ENCODE data around the gene CASP10. TPM values are rescaled to one million over a fixed set of nuclear protein-coding genes. Genes with fewer than 3 reads are reported as not detected.
A peak's percentile ranks its signal among the peaks of the same experiment; 100 is the strongest.
"Not testable (repeated sequence)": the region's sequence is repeated elsewhere in the genome, so short reads cannot be mapped to it uniquely, and the experiment has no call there.

CASP10 gene, protein sequence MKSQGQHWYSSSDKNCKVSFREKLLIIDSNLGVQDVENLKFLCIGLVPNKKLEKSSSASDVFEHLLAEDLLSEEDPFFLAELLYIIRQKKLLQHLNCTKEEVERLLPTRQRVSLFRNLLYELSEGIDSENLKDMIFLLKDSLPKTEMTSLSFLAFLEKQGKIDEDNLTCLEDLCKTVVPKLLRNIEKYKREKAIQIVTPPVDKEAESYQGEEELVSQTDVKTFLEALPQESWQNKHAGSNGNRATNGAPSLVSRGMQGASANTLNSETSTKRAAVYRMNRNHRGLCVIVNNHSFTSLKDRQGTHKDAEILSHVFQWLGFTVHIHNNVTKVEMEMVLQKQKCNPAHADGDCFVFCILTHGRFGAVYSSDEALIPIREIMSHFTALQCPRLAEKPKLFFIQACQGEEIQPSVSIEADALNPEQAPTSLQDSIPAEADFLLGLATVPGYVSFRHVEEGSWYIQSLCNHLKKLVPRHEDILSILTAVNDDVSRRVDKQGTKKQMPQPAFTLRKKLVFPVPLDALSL
- polyA plus RNA-seq: 19.9 TPM
- long read RNA-seq, donor 1: 0 reads
- long read RNA-seq, donor 2, full-length matches to known transcripts: 4 of 4 reads
- long read RNA-seq, donor 2, partial matches to known transcripts: 0 of 4 reads
- long read RNA-seq, donor 2, other reads (novel, unspliced or antisense): 0 of 4 reads
- long read RNA-seq, donor 3: 0 reads
- long read RNA-seq, donor 4: 0 reads
- long read RNA-seq, donor 5, full-length matches to known transcripts: 1 of 1 reads
- long read RNA-seq, donor 5, partial matches to known transcripts: 0 of 1 reads
- long read RNA-seq, donor 5, other reads (novel, unspliced or antisense): 0 of 1 reads
- long read RNA-seq, donor 6, full-length matches to known transcripts: 5 of 33 reads
- long read RNA-seq, donor 6, partial matches to known transcripts: 28 of 33 reads
- long read RNA-seq, donor 6, other reads (novel, unspliced or antisense): 0 of 33 reads
- long read RNA-seq, donor 7: 0 reads
- long read RNA-seq, donor 8, full-length matches to known transcripts: 3 of 12 reads
- long read RNA-seq, donor 8, partial matches to known transcripts: 9 of 12 reads
- long read RNA-seq, donor 8, other reads (novel, unspliced or antisense): 0 of 12 reads
- long read RNA-seq, donor 9, full-length matches to known transcripts: 4 of 4 reads
- long read RNA-seq, donor 9, partial matches to known transcripts: 0 of 4 reads
- long read RNA-seq, donor 9, other reads (novel, unspliced or antisense): 0 of 4 reads
- long read RNA-seq, donor 10, full-length matches to known transcripts: 4 of 4 reads
- long read RNA-seq, donor 10, partial matches to known transcripts: 0 of 4 reads
- long read RNA-seq, donor 10, other reads (novel, unspliced or antisense): 0 of 4 reads
- long read RNA-seq, donor 11, full-length matches to known transcripts: 2 of 2 reads
- long read RNA-seq, donor 11, partial matches to known transcripts: 0 of 2 reads
- long read RNA-seq, donor 11, other reads (novel, unspliced or antisense): 0 of 2 reads

DNA sequence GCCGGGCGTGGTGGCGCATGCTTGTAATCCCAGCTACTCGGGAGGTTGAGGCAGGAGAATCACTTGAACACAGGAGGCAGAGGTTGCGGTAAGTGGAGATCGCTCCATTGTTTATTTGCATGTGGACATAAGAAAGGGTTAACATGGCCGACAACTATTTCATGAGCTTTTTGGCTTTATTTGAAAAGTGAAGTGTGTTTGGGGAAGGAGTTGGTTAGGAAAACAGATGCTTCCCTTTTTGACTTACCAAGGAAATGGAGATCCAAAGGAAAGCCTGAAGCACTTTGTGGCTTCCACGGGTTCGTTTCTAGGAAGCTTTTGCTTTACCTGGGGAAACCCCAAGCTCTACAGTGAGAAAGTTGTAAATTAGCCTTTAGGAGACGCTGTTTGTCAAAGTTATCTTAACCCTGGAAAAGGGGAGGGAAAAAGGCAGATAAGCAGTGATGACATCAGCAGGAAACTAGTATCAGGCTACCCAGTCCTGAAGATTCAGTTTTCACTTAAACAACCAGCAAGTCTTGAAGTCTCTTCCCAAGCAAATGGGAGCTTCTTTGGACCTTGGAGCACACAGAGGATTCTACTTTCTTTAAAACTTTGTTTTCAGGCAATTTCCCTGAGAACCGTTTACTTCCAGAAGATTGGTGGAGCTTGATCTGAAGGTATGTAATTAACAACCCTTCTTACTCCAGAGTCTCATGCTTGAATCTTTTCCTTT, at the start of gene CASP10:
Gene CASP10 (plus strand): TSS at position 492 of the 715 bp plus-strand sequence. CDS start 2,637 bp downstream, outside the sequence.
- WGBS (ENCODE audit: insufficient coverage, low lambda C conversion rate): 4% methylated on average over 4 of the region's 11 CpGs
- peaks cover 6% of the 10 kb centered on the region for H3K4me1 ChIP-seq (ENCODE audit: control insufficient read depth, insufficient read depth, low read length)
- peak within 1 kb of the TSS; percentile 41 for H3K4me3 ChIP-seq (ENCODE audit: low read length)
- DNase-seq: peak; percentile 86 to 94
- peaks cover 8% of the 10 kb centered on the region for H3K9me3 ChIP-seq (ENCODE audit: control insufficient read depth, low read depth, low read length)
- H3K27me3 ChIP-seq (ENCODE audit: control insufficient read depth, insufficient read depth, low read length): no peaks in the 10 kb centered on the region
- H3K36me3 ChIP-seq (ENCODE audit: control insufficient read depth, insufficient read depth, low read length): peaks cover 4% of the 10 kb centered on the region
- peak within 1 kb of the TSS; percentile 52 for H3K27ac ChIP-seq (ENCODE audit: low read length)

DNA sequence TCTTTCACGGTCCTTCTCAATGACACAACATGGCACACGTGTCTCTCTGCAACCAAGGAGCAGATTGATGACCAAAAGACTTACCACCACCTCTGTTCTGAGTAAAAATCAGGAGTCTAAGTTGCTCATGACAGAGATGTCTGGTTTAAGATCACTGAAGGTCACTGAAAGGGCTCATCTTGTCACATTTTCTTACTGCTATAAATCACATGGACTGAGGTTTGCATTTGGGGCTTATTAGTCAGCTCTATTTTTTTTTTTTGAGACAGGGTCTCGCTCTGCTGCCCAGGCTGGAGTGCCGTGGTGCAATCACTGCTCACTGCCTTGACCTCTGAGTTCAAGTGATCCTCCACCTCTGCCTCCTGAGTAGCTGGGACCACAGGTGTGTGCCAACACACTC, 47.6 kb upstream of the CASP10 start:
- Histone ChIP-seq H3K4me1 (ENCODE audit: control insufficient read depth, insufficient read depth, low read length) (peaks cover 18% of the 10 kb centered on the region), H3K36me3 (ENCODE audit: control insufficient read depth, insufficient read depth, low read length) (peaks cover 66% of the 10 kb centered on the region), H3K27me3 (ENCODE audit: control insufficient read depth, insufficient read depth, low read length) (no peaks in the 10 kb centered on the region), H3K27ac (ENCODE audit: low read length) (no peak overlapping the region), H3K9me3 (ENCODE audit: control insufficient read depth, low read depth, low read length) (no peaks in the 10 kb centered on the region), H3K4me3 (ENCODE audit: low read length) (no peak overlapping the region)
- 100% methylated on average over 1 of the region's 4 CpGs for WGBS (ENCODE audit: insufficient coverage, low lambda C conversion rate)
- DNase-seq: no peak

DNA sequence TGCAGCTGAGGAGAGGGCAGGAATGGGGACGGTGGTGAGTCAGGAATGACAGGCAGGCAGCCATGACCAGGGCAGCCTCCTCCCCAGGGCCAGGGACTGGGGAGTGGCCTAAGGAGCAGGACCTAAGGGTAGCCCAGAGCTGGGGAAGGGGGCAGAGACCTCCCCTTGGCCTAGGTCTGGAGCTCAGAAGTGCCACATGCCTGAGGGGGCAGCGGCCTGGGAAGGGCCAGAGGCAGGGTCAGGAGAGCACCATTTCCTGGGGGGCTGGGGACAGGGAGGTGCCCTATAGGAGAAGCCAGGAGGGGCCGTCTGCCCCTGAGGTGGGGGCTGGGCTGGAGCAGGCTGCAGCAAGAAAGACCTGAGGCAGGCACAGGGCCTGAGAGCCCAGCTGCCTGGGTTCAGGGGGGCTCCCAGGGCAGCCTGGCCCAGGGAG, 46.0 kb upstream of the CASP10 start:
- H3K4me3 ChIP-seq (ENCODE audit: low read length): no peak overlapping the region
- peaks cover 62% of the 10 kb centered on the region for H3K36me3 ChIP-seq (ENCODE audit: control insufficient read depth, insufficient read depth, low read length)
- no CpG with 5 or more reads among the region's 3 CpGs for WGBS (ENCODE audit: insufficient coverage, low lambda C conversion rate)
- H3K27ac ChIP-seq (ENCODE audit: low read length): no peak overlapping the region
- no peak for DNase-seq
- H3K9me3 ChIP-seq (ENCODE audit: control insufficient read depth, low read depth, low read length): no peaks in the 10 kb centered on the region
- no peaks in the 10 kb centered on the region for H3K27me3 ChIP-seq (ENCODE audit: control insufficient read depth, insufficient read depth, low read length)
- peaks cover 19% of the 10 kb centered on the region for H3K4me1 ChIP-seq (ENCODE audit: control insufficient read depth, insufficient read depth, low read length)

DNA sequence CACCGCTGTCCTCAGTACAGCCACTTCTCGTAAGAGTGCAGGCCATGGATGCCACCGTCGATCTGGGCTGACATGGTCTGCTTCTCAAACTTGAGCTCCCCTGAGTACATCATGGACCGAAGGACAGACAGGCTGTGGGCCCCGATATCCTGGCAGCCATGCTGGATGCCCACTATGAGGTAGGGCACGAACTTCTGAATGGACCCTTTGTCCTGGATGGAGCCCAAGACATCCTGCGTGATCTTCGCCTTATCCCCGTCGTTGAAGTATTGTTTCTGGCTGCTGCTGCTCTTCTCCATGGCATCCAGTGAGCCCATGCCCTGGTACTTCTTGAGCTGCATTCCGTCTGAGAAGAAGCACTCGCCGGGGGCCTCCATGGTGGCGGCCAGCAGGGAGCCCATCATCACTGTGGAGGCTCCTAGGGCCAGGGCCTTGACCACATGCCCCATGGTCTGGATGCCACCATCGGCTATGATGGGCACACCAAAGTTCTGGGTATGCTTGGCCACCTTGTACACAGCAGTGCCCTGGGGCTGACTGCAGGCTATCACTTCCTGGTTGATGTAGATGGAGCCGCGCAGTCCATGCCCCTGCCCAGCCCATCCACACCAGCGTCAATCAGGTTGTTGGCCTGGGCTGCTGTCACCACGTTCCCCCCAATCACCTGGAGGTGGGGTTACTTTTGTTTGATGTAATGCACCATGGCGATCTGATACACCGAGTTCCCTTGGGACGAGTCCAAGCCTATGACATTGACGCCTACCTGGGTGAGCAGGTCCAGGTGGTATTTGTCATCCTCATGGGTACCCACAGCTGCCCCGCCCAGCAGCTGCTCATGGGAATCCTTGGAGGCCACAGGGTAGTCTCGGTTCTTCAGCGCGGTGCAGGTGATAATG, 45.2 kb upstream of the CASP10 start:
- no peak overlapping the region for H3K4me3 ChIP-seq (ENCODE audit: low read length)
- no peaks in the 10 kb centered on the region for H3K9me3 ChIP-seq (ENCODE audit: control insufficient read depth, low read depth, low read length)
- DNase-seq: no peak
- peaks cover 21% of the 10 kb centered on the region for H3K4me1 ChIP-seq (ENCODE audit: control insufficient read depth, insufficient read depth, low read length)
- no peaks in the 10 kb centered on the region for H3K27me3 ChIP-seq (ENCODE audit: control insufficient read depth, insufficient read depth, low read length)
- no peak overlapping the region for H3K27ac ChIP-seq (ENCODE audit: low read length)
- peaks cover 62% of the 10 kb centered on the region for H3K36me3 ChIP-seq (ENCODE audit: control insufficient read depth, insufficient read depth, low read length)
- no CpG with 5 or more reads among the region's 28 CpGs for WGBS (ENCODE audit: insufficient coverage, low lambda C conversion rate)

DNA sequence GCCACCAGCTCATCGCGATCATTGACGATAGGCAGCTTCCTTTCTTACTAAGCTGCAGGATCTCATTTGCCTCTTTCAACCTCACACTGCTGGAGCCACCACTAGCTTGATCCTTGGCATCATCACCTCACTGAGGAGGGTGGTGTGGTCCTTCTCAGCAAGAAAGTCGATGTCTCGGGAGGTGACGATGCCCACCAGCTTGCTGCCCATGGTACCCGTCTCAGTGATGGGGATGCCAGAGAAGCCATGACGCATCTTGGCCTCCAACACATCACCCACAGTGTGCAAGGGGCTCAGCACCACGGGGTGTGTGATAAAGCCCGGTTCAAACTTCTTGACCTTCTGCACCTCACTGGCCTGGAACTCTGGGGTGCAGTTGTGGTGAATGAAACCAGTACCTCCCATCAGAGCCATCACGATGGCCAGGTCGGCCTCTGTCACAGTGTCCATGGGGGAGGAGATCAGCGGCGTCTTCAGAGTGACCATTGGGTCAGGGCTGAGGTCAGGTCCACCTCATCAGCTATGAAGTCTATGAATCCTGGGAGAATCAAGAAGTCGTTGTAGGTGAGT, 44.5 kb upstream of the CASP10 start:
- H3K9me3 ChIP-seq (ENCODE audit: control insufficient read depth, low read depth, low read length): no peaks in the 10 kb centered on the region
- H3K4me3 ChIP-seq (ENCODE audit: low read length): no peak overlapping the region
- H3K4me1 ChIP-seq (ENCODE audit: control insufficient read depth, insufficient read depth, low read length): peaks cover 24% of the 10 kb centered on the region
- peaks cover 60% of the 10 kb centered on the region for H3K36me3 ChIP-seq (ENCODE audit: control insufficient read depth, insufficient read depth, low read length)
- H3K27me3 ChIP-seq (ENCODE audit: control insufficient read depth, insufficient read depth, low read length): no peaks in the 10 kb centered on the region
- WGBS (ENCODE audit: insufficient coverage, low lambda C conversion rate): no CpG with 5 or more reads among the region's 15 CpGs
- no peak for DNase-seq
- peak overlapping the region; percentile 2 for H3K27ac ChIP-seq (ENCODE audit: low read length)

DNA sequence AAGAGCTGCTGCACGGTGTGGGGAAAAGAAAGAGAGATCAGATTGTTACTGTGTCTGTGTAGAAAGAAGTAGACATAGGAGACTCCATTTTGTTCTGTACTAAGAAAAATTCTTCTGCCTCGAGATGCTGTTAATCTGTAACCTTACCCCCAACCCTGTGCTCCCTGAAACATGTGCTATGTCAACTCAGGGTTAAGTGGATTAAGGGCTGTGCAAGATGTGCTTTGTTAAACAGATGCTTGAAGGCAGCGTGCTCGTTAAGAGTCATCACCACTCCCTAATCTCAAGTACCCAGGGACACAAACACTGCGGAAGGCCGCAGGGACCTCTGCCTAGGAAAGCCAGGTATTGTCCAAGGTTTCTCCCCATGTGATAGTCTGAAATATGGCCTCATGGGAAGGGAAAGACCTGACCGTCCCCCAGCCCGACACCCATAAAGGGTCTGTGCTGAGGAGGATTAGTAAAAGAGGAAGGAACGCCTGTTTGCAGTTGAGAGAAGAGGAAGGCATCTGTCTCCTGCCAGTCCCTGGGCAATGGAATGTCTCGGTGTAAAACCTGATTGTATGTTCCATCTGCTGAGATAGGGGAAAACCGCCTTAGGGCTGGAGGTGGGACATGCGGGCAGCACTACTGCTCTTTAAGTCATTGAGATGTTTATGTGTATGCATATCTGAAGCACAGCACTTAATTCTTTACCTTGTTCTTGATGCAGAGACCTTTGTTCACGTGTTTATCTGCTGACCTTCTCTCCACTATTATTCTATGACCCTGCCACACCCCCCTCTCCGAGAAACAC, 43.8 kb upstream of the CASP10 start:
- H3K4me3 ChIP-seq (ENCODE audit: low read length); H3K9me3 ChIP-seq (ENCODE audit: control insufficient read depth, low read depth, low read length); H3K27me3 ChIP-seq (ENCODE audit: control insufficient read depth, insufficient read depth, low read length): not testable (repeated sequence)
- 60% methylated on average over 1 of the region's 14 CpGs for WGBS (ENCODE audit: insufficient coverage, low lambda C conversion rate)
- Histone ChIP-seq H3K27ac (ENCODE audit: low read length) (peak overlapping the region; percentile 60), H3K4me1 (ENCODE audit: control insufficient read depth, insufficient read depth, low read length) (peaks cover 31% of the 10 kb centered on the region), H3K36me3 (ENCODE audit: control insufficient read depth, insufficient read depth, low read length) (peaks cover 63% of the 10 kb centered on the region)
- peak in 1 of 2 donors; percentile 60 for DNase-seq

DNA sequence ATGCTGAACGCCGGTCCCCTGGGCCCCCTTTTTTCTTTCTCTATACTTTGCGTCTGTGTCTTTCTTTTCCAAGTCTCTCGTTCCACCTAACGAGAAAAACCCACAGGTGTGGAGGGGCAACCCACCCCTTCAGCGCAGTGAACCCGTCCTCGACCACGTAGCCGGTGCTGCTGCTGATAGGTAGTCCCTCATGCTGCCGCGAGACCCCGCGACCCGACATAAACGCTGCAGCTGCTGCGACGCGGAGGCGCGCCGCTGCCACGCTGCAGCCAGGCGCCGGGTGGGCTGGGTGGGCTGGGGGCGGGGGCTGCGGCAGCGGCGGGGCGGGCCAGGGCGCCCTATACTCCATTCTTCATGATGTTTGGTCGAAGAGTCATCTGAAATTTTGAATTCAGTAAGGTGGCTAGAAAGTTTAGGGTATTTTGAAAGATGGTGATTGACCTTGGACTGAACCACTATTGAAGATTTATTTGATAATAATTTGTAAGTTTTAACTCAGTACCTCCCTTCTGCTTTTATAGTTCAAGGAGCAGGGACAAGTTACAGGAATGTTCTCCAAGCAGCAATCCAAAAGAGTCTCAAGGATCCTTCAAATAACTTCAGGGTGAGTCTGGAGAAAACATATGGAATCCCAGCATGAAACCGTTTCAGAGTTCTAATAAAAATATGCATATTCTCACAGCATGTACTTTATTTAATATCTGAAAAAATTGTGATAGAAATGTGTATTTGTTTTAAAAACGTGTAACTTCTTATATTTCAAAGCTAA, 42.9 kb upstream of the CASP10 start:
- DNase-seq: no peak
- Histone ChIP-seq H3K4me1 (ENCODE audit: control insufficient read depth, insufficient read depth, low read length) (peaks cover 33% of the 10 kb centered on the region), H3K36me3 (ENCODE audit: control insufficient read depth, insufficient read depth, low read length) (peaks cover 62% of the 10 kb centered on the region), H3K9me3 (ENCODE audit: control insufficient read depth, low read depth, low read length) (no peaks in the 10 kb centered on the region), H3K4me3 (ENCODE audit: low read length) (no peak overlapping the region), H3K27me3 (ENCODE audit: control insufficient read depth, insufficient read depth, low read length) (no peaks in the 10 kb centered on the region), H3K27ac (ENCODE audit: low read length) (peak overlapping the region; percentile 60)
- WGBS (ENCODE audit: insufficient coverage, low lambda C conversion rate): 43% methylated on average over 2 of the region's 34 CpGs
